SKM-1 (cell line): ENCODE results near the gene TMEM151A.
"Not testable (repeated sequence)": the region's sequence is repeated elsewhere in the genome, so short reads cannot be mapped to it uniquely, and the experiment has no call there.

Source experiments
- DNase-seq: peaks from one replicate; lab custom pipeline; 2025; ENCODE audit not compliant: unreplicated experiment; lab: John Stamatoyannopoulos, UW

TMEM151A gene

GRCh38 chr11:66267379-66268243, 24.1 kb upstream of the TMEM151A start:
- peak; percentile 43 for DNase-seq

DNA sequence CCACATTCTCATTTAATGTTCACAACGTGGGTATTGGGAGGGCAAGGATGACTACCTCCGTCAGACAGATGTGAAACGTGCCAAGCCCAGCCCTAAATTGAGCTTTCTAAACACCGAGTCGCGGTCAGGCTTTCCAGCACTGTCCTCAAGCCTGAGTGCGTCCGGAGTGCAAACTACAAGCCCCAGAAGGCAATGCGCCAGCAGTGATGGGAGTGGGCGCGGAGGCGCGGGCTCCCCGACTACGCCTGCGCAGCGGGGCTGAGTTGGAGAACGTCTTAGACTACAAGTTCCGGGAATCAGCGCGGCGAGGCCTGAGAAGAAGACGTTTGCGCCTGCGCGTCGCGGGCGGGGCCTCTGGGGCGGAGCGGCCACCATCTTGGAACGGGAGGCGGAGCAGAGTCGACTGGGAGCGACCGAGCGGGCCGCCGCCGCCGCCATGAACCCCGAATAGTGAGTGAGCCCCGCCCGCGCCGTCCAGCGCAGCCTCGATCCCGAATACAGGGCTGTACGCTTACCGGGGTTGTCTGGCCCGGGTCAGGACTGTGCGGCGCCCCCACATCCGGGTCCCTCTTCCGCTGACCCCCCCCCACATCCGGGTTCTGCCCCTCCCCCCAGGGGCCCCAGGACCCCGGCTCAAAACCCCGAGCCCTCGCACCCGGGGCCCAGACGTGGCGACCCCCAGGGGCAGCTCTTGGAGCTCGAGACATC, 23.3 kb upstream of the TMEM151A start, which contains the start of gene RAB1B:
RAB1B (plus strand) TSS at position 396 of the 708 bp plus-strand sequence; CDS start at position 437, 41 bp downstream.
- DNase-seq = peak; percentile 97

GRCh38 chr11:66268952-66269905, 22.5 kb upstream of the TMEM151A start:
- peak; percentile 29 for DNase-seq

GRCh38 chr11:66271816-66272215, 19.9 kb upstream of the TMEM151A start:
- no peak for DNase-seq

DNA sequence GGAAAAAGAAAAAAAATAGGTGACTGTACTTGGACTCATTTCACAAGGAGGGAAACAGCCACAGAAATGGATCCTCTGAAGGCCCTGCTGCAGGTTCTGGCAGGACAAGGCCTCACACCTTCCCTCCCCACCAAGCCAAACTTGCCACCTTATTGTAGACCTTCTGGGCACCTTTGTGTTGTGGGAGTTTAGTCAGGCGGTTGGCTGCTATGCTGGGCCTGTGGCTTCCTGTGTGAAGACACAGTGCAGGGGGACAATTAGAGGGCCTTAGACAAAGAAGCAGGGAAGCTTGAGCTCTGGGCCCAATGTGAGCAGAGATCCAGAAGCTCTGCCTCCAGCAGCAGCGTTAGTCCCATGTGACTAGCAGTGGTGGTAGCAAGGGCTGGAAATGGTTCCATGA, 19.1 kb upstream of the TMEM151A start:
- DNase-seq = no peak

DNA sequence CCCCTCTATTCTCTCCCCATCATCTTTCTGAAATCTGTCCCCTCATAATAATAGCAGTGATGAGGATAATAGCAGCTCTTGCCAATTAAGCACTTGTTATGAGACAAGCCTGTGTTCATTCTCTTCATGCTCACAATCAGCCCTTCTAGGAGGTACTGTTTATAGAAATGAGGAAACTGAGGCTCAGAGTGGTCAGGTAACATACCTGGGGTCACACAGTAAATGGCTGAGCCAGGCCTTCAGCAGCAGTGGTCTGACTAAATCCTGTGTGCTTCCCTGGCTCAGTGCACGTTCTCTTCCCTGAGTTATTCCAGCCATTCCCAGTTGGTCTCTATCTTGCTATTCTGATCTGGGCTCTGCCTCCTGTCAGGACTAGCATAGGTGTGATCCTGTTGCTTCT, 17.5 kb upstream of the TMEM151A start:
- DNase-seq = no peak

GRCh38 chr11:66275396-66275795, 16.3 kb upstream of the TMEM151A start:
- DNase-seq = no peak

- DNase-seq = no peak
Measured at GRCh38 chr11:66275984-66276612, 15.6 kb upstream of the TMEM151A start.

GRCh38 chr11:66276619-66277018, 15.1 kb upstream of the TMEM151A start:
- not testable (repeated sequence) for DNase-seq

DNA sequence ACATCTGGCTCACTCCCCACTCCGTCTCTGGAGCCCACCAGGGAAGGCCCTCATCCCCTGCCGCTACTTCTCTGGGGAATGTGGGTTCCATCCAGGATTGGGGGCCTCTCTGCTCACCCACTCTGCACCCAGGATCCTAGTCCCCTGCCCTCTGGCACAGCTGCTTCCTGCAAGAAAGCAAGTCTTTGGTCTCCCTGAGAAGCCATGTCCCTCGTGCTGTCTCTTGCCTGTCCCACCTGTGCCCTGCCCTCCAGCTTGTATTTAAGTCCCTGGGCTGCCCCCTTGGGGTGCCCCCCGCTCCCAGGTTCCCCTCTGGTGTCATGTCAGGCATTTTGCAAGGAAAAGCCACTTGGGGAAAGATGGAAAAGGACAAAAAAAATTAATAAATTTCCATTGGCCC, 14.6 kb upstream of the TMEM151A start:
- DNase-seq = not testable (repeated sequence)

DNA sequence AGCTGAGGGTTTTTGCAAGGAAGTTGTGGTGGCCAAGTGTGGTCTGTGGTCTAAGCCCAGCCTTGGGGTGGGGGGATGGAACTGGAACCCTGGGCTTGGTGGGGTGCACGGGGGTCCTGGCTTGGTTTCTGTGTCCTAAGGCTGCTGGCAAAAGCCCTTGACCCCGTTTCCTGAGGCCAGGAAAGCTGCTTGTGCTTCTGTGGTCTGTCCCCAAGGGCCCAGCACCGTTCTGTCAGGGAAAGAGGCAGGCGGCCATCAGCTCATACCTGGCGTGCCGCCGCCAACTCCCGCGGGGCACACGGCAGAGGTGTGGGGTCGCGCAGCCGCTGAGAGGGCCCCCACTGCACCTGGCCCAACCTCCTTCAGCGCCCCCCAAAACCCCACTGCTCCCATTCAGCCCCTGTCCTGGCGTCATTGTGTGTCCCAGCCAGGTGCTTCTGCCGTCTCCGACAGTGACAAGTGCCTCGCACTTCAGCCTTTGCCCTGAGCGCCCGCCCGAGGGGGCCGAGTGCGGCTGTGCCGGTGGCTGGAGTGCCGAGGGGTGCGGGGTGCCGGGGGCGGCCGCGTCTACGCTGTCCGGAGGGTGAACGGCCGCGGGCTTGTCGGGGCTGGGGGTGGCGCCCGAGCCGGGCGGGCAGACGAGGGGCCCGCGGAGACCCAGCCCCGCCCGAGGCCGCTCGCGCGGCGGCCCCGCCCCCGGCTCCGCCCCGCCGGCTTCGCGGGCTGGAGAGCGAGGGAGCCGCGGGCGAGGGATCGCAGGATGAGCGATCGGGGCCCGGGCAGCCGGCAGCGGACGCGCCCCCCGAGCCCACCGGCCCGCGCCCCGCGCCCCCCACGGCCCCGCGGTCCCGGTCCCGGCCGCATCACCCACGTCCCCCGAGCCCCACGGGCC, 14.0 kb upstream of the TMEM151A start, which contains the start of gene CNIH2:
CNIH2 (plus strand) TSS at position 705 of the 892 bp plus-strand sequence. CDS start 282 bp downstream, outside the sequence.
- DNase-seq = no peak

- DNase-seq = no peak
Measured at GRCh38 chr11:66278363-66279091, 13.2 kb upstream of the TMEM151A start.

DNA sequence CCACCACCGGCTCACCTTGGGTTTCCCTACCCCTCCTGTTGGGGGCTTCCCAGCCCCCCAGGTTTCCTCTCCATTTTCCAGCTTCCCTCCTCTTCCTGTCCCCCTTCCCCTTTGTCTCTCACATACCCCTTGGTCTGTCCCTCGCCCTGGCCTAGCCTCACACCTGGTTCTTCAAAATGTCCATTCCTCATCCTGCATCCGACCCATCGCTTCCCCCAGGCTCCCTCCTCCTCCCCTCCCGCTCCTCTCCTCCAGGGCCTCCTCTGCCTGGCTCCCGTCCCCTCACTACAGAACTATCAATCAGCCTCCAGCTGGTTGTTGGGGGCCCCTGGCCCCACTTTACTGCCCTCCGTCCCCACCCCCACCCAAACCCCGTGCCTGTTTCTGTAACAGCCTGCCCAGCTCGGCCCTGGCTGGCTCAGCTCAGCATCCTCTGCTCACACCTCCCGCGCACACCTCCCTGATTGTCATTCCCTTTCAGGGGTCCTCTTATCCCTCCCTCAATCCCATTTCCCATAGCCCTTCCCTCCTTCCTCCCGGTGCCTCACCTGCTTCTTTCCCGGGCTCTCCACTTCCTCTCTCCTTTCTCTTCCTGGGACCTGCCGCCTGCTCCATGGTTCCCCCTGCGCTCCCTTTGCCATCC, 12.5 kb upstream of the TMEM151A start:
- DNase-seq = no peak

- no peak for DNase-seq
Measured at GRCh38 chr11:66280428-66280827, 11.3 kb upstream of the TMEM151A start.

- no peak for DNase-seq
Measured at GRCh38 chr11:66281001-66281400, 10.7 kb upstream of the TMEM151A start.

GRCh38 chr11:66281776-66282467, 9.8 kb upstream of the TMEM151A start:
- no peak for DNase-seq
